Adipose tissue (tissue), 3 donors: Measurements from ENCODE around the gene SNX32. TPM values are rescaled to one million over a fixed set of nuclear protein-coding genes. Genes with fewer than 3 reads are reported as not detected.

Source experiments
- H3K27ac ChIP-seq: one replicate; pipeline ENCODE4 v1.5.1; 2013; ENCODE audit warnings: low read depth, low read length
- WGBS, 3 donors: extraction: QIAGEN DNeasy Blood & Tissue Kit; methylation state at CpG; one replicate each; pipeline ENCODE4 v1.1.7; 2013; 5-methylcytosine and 5-hydroxymethylcytosine counted together
- polyA plus RNA-seq, 3 donors: library from polyadenylated mRNA; stranded (reverse); fragments of 200-250 nt; gene quantifications; one replicate each; pipeline ENCODE4 v1.2.3, GENCODE V29; 2013
- donor health status: healthy with polysubstance abuse.
- donor health status: Bipolar disorder and iron deficiency.
- donor health status: healthy.

The SNX32 gene
- polyA plus RNA-seq, 3 donors = 0.34 to 0.41 TPM; not detected in 1

GRCh38 chr11:65861533-65862183 is 27.9 kb downstream of the SNX32 start:
- no peak overlapping the region for H3K27ac ChIP-seq
- 79 to 89% (median 84%) methylated on average over 13 of the region's 13 CpGs for WGBS, 3 donors

- H3K27ac ChIP-seq = no peak overlapping the region
- 72 to 96% (median 91%) methylated on average over 4 to 5 of the region's 5 CpGs for WGBS, 3 donors
Observed at GRCh38 chr11:65862191-65862735, 28.5 kb downstream of the SNX32 start.

- WGBS, 3 donors = 81 to 94% (median 83%) methylated on average over 21 to 24 of the region's 24 CpGs
- H3K27ac ChIP-seq = no peak overlapping the region
Observed at GRCh38 chr11:65862941-65863888, 29.5 kb downstream of the SNX32 start.

- 80 to 82% (median 81%) methylated on average over 12 of the region's 12 CpGs for WGBS, 3 donors
- H3K27ac ChIP-seq = no peak overlapping the region
Observed at GRCh38 chr11:65863889-65864705, 30.3 kb downstream of the SNX32 start.

GRCh38 chr11:65864706-65865471 is 31.1 kb downstream of the SNX32 start:
- 78 to 93% (median 83%) methylated on average over 16 to 18 of the region's 18 CpGs for WGBS, 3 donors
- H3K27ac ChIP-seq = no peak overlapping the region

- 83 to 90% (median 87%) methylated on average over 9 of the region's 9 CpGs for WGBS, 3 donors
- H3K27ac ChIP-seq = no peak overlapping the region
Observed at GRCh38 chr11:65865550-65866172, 31.9 kb downstream of the SNX32 start.

- H3K27ac ChIP-seq = no peak overlapping the region
- 81 to 88% (median 85%) methylated on average over 21 of the region's 21 CpGs for WGBS, 3 donors
Observed at GRCh38 chr11:65866509-65867283, 32.9 kb downstream of the SNX32 start.

GRCh38 chr11:65867284-65868071 is 33.7 kb downstream of the SNX32 start:
- H3K27ac ChIP-seq = no peak overlapping the region
- WGBS, 3 donors = 57 to 71% (median 63%) methylated on average over 29 of the region's 29 CpGs

GRCh38 chr11:65868076-65868667 is 34.4 kb downstream of the SNX32 start:
- WGBS, 3 donors = 81 to 91% (median 88%) methylated on average over 19 of the region's 19 CpGs
- H3K27ac ChIP-seq = no peak overlapping the region

GRCh38 chr11:65868907-65869306 is 35.1 kb downstream of the SNX32 start:
- 86 to 92% (median 91%) methylated on average over 3 of the region's 3 CpGs for WGBS, 3 donors
- no peak overlapping the region for H3K27ac ChIP-seq

- H3K27ac ChIP-seq = no peak overlapping the region
Observed at GRCh38 chr11:65869643-65870306, 36.0 kb downstream of the SNX32 start.

GRCh38 chr11:65870307-65870658 is 36.5 kb downstream of the SNX32 start:
- no peak overlapping the region for H3K27ac ChIP-seq
- WGBS, 3 donors = 56 to 74% (median 62%) methylated on average over 10 to 11 of the region's 11 CpGs

More at GRCh38 chr11:65869643-65870306, 36.0 kb downstream of the SNX32 start:
- WGBS, 3 donors = 84 to 85% (median 85%) methylated on average over 23 to 24 of the region's 24 CpGs

GRCh38 chr11:65870706-65871681 is 37.2 kb downstream of the SNX32 start:
- no peak overlapping the region for H3K27ac ChIP-seq
- WGBS, 3 donors = 53 to 78% (median 56%) methylated on average over 22 to 24 of the region's 24 CpGs
